ENCODE measurements around the gene SLFN5.

- TF ChIP-seq CTCF (IDR thresholded peaks at IDR 0.05; ENCODE audit: borderline replicate concordance, extremely low read depth, low read length, poor library complexity, severe bottlenecking) (no peak), EZH2 (IDR thresholded peaks at IDR 0.05; ENCODE audit: borderline replicate concordance, low read depth, low read length, severe bottlenecking) (no peak)
Measured at GRCh38 chr17:35293151-35293847, 50.4 kb downstream of the SLFN5 start.

Data from DND-41 (cell line).